Progenitor cell of endocrine pancreas (in vitro differentiated cells): ENCODE results near the gene TAF1D. TPM values are rescaled to one million over a fixed set of nuclear protein-coding genes. Genes with fewer than 3 reads are reported as not detected.

ENCODE experiments used
- DNase-seq: peaks from one replicate; pipeline ENCODE4 v3.0.0; 2021; ENCODE audit warnings: low spot score; ENCODE audit not compliant: unreplicated experiment
- H3K27ac Mint-ChIP-seq: 2 replicates; pipeline ENCODE4 v1.8.0; 2021; ENCODE audit warnings: mild to moderate bottlenecking, moderate library complexity, mixed read lengths
- H3K27me3 Mint-ChIP-seq: 2 replicates; pipeline ENCODE4 v1.8.0; 2021; ENCODE audit warnings: mixed read lengths
- H3K36me3 Mint-ChIP-seq: 2 replicates; pipeline ENCODE4 v1.8.0; 2022; ENCODE audit warnings: mixed read lengths; ENCODE audit not compliant: insufficient read depth
- H3K4me1 Mint-ChIP-seq: 2 replicates; pipeline ENCODE4 v1.8.0; 2021; ENCODE audit warnings: low read depth, mixed read lengths
- H3K4me3 Mint-ChIP-seq: 2 replicates; pipeline ENCODE4 v1.8.0; 2021; ENCODE audit warnings: low read depth, mild to moderate bottlenecking, moderate library complexity, mixed read lengths
- H3K9me3 Mint-ChIP-seq: 2 replicates; pipeline ENCODE4 v1.8.0; 2021; ENCODE audit warnings: low read depth, mixed read lengths
- CTCF ChIP-seq: fragments of 200-600 bp; sonication (generic); IDR thresholded peaks from one replicate; pipeline ENCODE4 v1.5.0; 2021; ENCODE audit warnings: antibody characterized with exemption, mild to moderate bottlenecking; ENCODE audit not compliant: unreplicated experiment
- microRNA-seq: library from miRNA; unstranded; fragments of <30 nt; microRNA quantifications from one replicate; pipeline ENCODE4 v1.1.0, GENCODE V29; 2020; ENCODE audit warnings: borderline number of aligned reads; ENCODE audit not compliant: unreplicated experiment
- total RNA-seq: library from RNA; stranded (reverse); gene quantifications from 2 replicates; pipeline ENCODE4 v1.2.1, GENCODE V29; 2021

TAF1D gene
- total RNA-seq, 1 donor from 2014 or later, result 146 TPM

- H3K27ac Mint-ChIP-seq, result no peak overlapping the region
- H3K4me1 Mint-ChIP-seq, result no peaks in the 10 kb centered on the region
- H3K9me3 Mint-ChIP-seq, result no peaks in the 10 kb centered on the region
- no peak for TF ChIP-seq CTCF
- H3K36me3 Mint-ChIP-seq, result peaks cover 28% of the 10 kb centered on the region
- no peak for DNase-seq
- no peaks in the 10 kb centered on the region for H3K27me3 Mint-ChIP-seq
- H3K4me3 Mint-ChIP-seq, result no peak overlapping the region
These were observed 52.1 kb downstream of the TAF1D start for GRCh38 chr11:93689240-93689639.

- H3K4me1 Mint-ChIP-seq, result no peaks in the 10 kb centered on the region
- H3K4me3 Mint-ChIP-seq, result no peak overlapping the region
- H3K9me3 Mint-ChIP-seq, result no peaks in the 10 kb centered on the region
- no peak for DNase-seq
- TF ChIP-seq CTCF, result no peak
- H3K27me3 Mint-ChIP-seq, result no peaks in the 10 kb centered on the region
- peaks cover 35% of the 10 kb centered on the region for H3K36me3 Mint-ChIP-seq
- H3K27ac Mint-ChIP-seq, result no peak overlapping the region
These were observed 54.5 kb downstream of the TAF1D start for GRCh38 chr11:93686812-93687211.

- no peak for TF ChIP-seq CTCF
- Mint-ChIP-seq H3K4me3 (no peak overlapping the region), H3K27me3 (no peaks in the 10 kb centered on the region), H3K27ac (no peak overlapping the region), H3K4me1 (no peaks in the 10 kb centered on the region), H3K36me3 (peaks cover 35% of the 10 kb centered on the region), H3K9me3 (no peaks in the 10 kb centered on the region)
- no peak for DNase-seq
These were observed 55.1 kb downstream of the TAF1D start for GRCh38 chr11:93686226-93686625.

Small RNA genes lying within 50 kb of the gene (microRNA-seq; reads per million reads assigned to microRNA genes)
- gene MIR1304, result 7.2 reads per million, percentile 8 among the genes with 10 or more reads in this experiment

Other genes starting within 250 kb of the TAF1D start
- 25.9 and 26.5 TPM in 2 replicates for gene SMCO4, start 198.1 kb downstream of the TAF1D start, total RNA-seq
- gene CEP295, start 79.8 kb downstream of the TAF1D start, total RNA-seq, result 19.9 and 21.7 TPM in 2 replicates
- 48.8 and 50.0 TPM in 2 replicates for gene C11orf54, start 177 bp upstream of the TAF1D start, total RNA-seq
- 55.7 and 57.8 TPM in 2 replicates for gene MED17, start 42.8 kb upstream of the TAF1D start, total RNA-seq
- gene VSTM5, start 109.1 kb upstream of the TAF1D start, total RNA-seq, result 0.27 and 0.31 TPM in 2 replicates